HCT116 (cell line): ENCODE measurements around the gene RUNX1. TPM values are rescaled to one million over a fixed set of nuclear protein-coding genes. Genes with fewer than 3 reads are reported as not detected.

Experiments used
- ATAC-seq: fragments of 200-7000 bp; cut with Tn5 transposase; 2 replicates; pipeline ENCODE4 v1.9.1; 2020; ENCODE audit warnings: mild to moderate bottlenecking, moderate library complexity
- BruUV-seq: library from RNA; stranded (reverse); fragments of 400-500 nt; replicated peaks from 2 replicates; lab custom pipeline; 2021; lab: Mats Ljungman, UMichigan
- CTCF ChIA-PET: fragments of 300-600 bp; sonication (Branson Sonifier 250); formaldehyde crosslinking; loops from one replicate; lab custom pipeline; 2021; ENCODE audit warnings: antibody characterized with exemption; lab: Charles Lee
- POLR2A ChIA-PET: fragments of 300-600, 350-600 bp; sonication (Branson Sonifier 250); formaldehyde crosslinking; loops from one replicate; lab custom pipeline; 2021; ENCODE audit warnings: antibody characterized with exemption; lab: Charles Lee
- RAD21 ChIA-PET, 2 experiments: fragments of 300-600 bp; sonication (Branson Sonifier 250); formaldehyde crosslinking; loops; one replicate each; lab custom pipeline; 2023; ENCODE audit warnings: low total read pairs in 2 of 2; ENCODE audit not compliant: uncharacterized antibody in 2 of 2, unreplicated experiment in 2 of 2, low non-redundant PET in 1 of 2; lab: Charles Lee
- DNase-seq: peaks from one replicate; pipeline ENCODE4 v3.0.0-alpha.2; 2010; ENCODE audit warnings: low read depth, low spot score
- H2AFZ ChIP-seq: fragments of 200-600 bp; shearing (Covaris generic), sonication (generic); 2 replicates; pipeline ENCODE4 v1.6.1; 2017; ENCODE audit warnings: low read depth, mixed run types, mixed read lengths, antibody characterized with exemption, low read length; ENCODE audit not compliant: poor library complexity, severe bottlenecking
- H3K27ac ChIP-seq: 2 replicates; pipeline ENCODE4 v1.5.1; 2012; ENCODE audit warnings: low read depth, low read length
- H3K27me3 ChIP-seq: fragments of 200-600 bp; sonication (generic); 2 replicates; pipeline ENCODE4 v1.6.1; 2016; ENCODE audit warnings: mixed run types, low read length, mixed read lengths; ENCODE audit not compliant: insufficient read depth
- H3K36me3 ChIP-seq, 2 experiments: fragments of 200-500 bp in 1 of 2; fragments of 200-600 bp in 1 of 2; sonication (Bioruptor generic) in 1 of 2; sonication (generic) in 1 of 2; 2 replicates each; pipeline versions ENCODE4 v1.5.1 to v1.6.1; 2014 to 2016; ENCODE audit warnings: low read length in 2 of 2, inconsistent platforms in 1 of 2, mixed read lengths in 1 of 2, mixed run types in 1 of 2; ENCODE audit not compliant: insufficient read depth in 2 of 2, control insufficient read depth in 1 of 2
- H3K4me1 ChIP-seq, 2 experiments: fragments of 200-600 bp in 1 of 2; sonication (generic) in 1 of 2; 2 replicates each; pipeline versions ENCODE4 v1.5.1 to v1.6.1; 2012 to 2017; ENCODE audit warnings: low read length in 2 of 2, inconsistent platforms in 1 of 2, mild to moderate bottlenecking in 1 of 2, mixed read lengths in 1 of 2, mixed run types in 1 of 2, moderate library complexity in 1 of 2; ENCODE audit not compliant: insufficient read depth in 2 of 2, control insufficient read depth in 1 of 2
- H3K4me2 ChIP-seq: fragments of 200-600 bp; sonication (generic); 2 replicates; pipeline ENCODE4 v1.6.1; 2017; ENCODE audit warnings: mixed run types, low read length, mixed read lengths
- H3K4me3 ChIP-seq, 2 experiments: fragments of 200-600 bp in 1 of 2; sonication (generic) in 1 of 2; replicated peaks in 1 of 2; 2 replicates each; pipeline ENCODE4 v1.5.1; 2011 to 2016; ENCODE audit warnings: low read length in 2 of 2, control low read depth in 1 of 2, low read depth in 1 of 2, mild to moderate bottlenecking in 1 of 2, mixed read lengths in 1 of 2, mixed run types in 1 of 2
- H3K79me2 ChIP-seq: fragments of 200-600 bp; sonication (generic); 2 replicates; pipeline ENCODE4 v1.6.1; 2017; ENCODE audit warnings: mild to moderate bottlenecking, mixed run types, low read length, moderate library complexity, mixed read lengths; ENCODE audit not compliant: insufficient read depth
- H3K9ac ChIP-seq: fragments of 200-600 bp; sonication (generic); 2 replicates; pipeline ENCODE4 v1.6.1; 2016; ENCODE audit warnings: low read length, mixed read lengths
- H3K9me2 ChIP-seq: fragments of 200-600 bp; sonication (generic), shearing (Covaris generic); 2 replicates; pipeline ENCODE4 v1.6.1; 2017; ENCODE audit warnings: mixed run types, mild to moderate bottlenecking, moderate library complexity; ENCODE audit not compliant: insufficient read depth
- H3K9me3 ChIP-seq, 2 experiments: fragments of 200-500 bp in 1 of 2; fragments of 200-600 bp in 1 of 2; sonication (Bioruptor generic) in 1 of 2; sonication (generic) in 1 of 2; 2 replicates each; pipeline ENCODE4 v1.6.1; 2014 to 2017; ENCODE audit warnings: low read length in 2 of 2, mixed read lengths in 2 of 2, inconsistent platforms in 1 of 2, low read depth in 1 of 2, mild to moderate bottlenecking in 1 of 2, mixed run types in 1 of 2, moderate library complexity in 1 of 2; ENCODE audit not compliant: control insufficient read depth in 1 of 2, insufficient read depth in 1 of 2
- H4K20me1 ChIP-seq: fragments of 200-600 bp; sonication (generic), shearing (Covaris generic); 2 replicates; pipeline ENCODE4 v1.6.1; 2017; ENCODE audit warnings: mixed run types, mild to moderate bottlenecking, moderate library complexity; ENCODE audit not compliant: insufficient read depth
- CBX3 ChIP-seq: IDR thresholded peaks from 2 replicates; pipeline ENCODE4 v1.6.1; 2012; ENCODE audit warnings: low read depth
- CTCF ChIP-seq, 3 experiments: fragments of 200-600 bp in 1 of 3; sonication (generic) in 1 of 3; IDR thresholded peaks in 2 of 3; conservative IDR thresholded peaks in 1 of 3; 2 replicates each; pipeline ENCODE4 v1.5.1; 2012 to 2017; ENCODE audit warnings: low read depth in 2 of 3, low read length in 2 of 3, antibody characterized with exemption in 1 of 3, borderline replicate concordance in 1 of 3, control low read depth in 1 of 3, mild to moderate bottlenecking in 1 of 3, mixed read lengths in 1 of 3, mixed run types in 1 of 3, moderate library complexity in 1 of 3; ENCODE audit not compliant: insufficient read depth in 1 of 3
- EZH2 ChIP-seq: fragments of 200-600 bp; sonication (generic); IDR thresholded peaks from 2 replicates; pipeline ENCODE4 v1.6.1; 2017; ENCODE audit warnings: antibody characterized with exemption, mixed run types
- EZH2phosphoT487 ChIP-seq: fragments of 200-600 bp; IDR thresholded peaks from 2 replicates; pipeline ENCODE4 v1.6.1; 2018; ENCODE audit warnings: antibody characterized with exemption, borderline replicate concordance
- MAX ChIP-seq: IDR thresholded peaks from 2 replicates; pipeline ENCODE4 v1.6.1; 2012
- POLR2A ChIP-seq: IDR thresholded peaks from 2 replicates; pipeline ENCODE4 v1.7.0; 2011; ENCODE audit warnings: borderline replicate concordance; ENCODE audit not compliant: insufficient read depth, insufficient read length; ENCODE audit errors: extremely low read depth
- RAD21 ChIP-seq: IDR thresholded peaks from 2 replicates; pipeline ENCODE4 v1.6.1; 2012; ENCODE audit warnings: low read depth, mild to moderate bottlenecking
- REST ChIP-seq: IDR thresholded peaks from 2 replicates; pipeline ENCODE4 v1.6.1; 2012; ENCODE audit warnings: low read depth
- SIN3A ChIP-seq: IDR thresholded peaks from 2 replicates; pipeline ENCODE4 v1.6.1; 2012; ENCODE audit warnings: low read depth
- SRF ChIP-seq: IDR thresholded peaks from 2 replicates; pipeline ENCODE4 v1.6.1; 2012; ENCODE audit warnings: low read depth
- TCF7L2 ChIP-seq: IDR thresholded peaks from 2 replicates; pipeline ENCODE4 v1.7.0; 2011; ENCODE audit warnings: borderline replicate concordance, inconsistent platforms; ENCODE audit not compliant: insufficient read depth, insufficient read length; ENCODE audit errors: extremely low read depth
- ZBTB33 ChIP-seq: IDR thresholded peaks from 2 replicates; pipeline ENCODE4 v1.6.1; 2011; ENCODE audit warnings: mild to moderate bottlenecking, low read length, moderate library complexity; ENCODE audit not compliant: insufficient replicate concordance; ENCODE audit errors: extremely low read depth
- ZFX ChIP-seq: fragments of 450-650 bp; IDR thresholded peaks from 2 replicates; pipeline ENCODE4 v1.6.1; 2017
- intact Hi-C: fragments of 100-400 bp; cut with micrococcal nuclease; formaldehyde crosslinking; loops from 2 replicates; pipeline ENCODE4 v1.10.0; 2022
- total RNA-seq: library from RNA; stranded (reverse); gene quantifications from one replicate; pipeline ENCODE4 v1.2.1, GENCODE V29; 2021; ENCODE audit not compliant: unreplicated experiment

The RUNX1 gene
- total RNA-seq, 1 experiment from 2014 or later = 33.5 TPM

- TF ChIP-seq REST = no peak
- TF ChIP-seq TCF7L2 = no peak
- no peak for TF ChIP-seq ZFX
- TF ChIP-seq MAX = no peak
- TF ChIP-seq RAD21 = no peak
- no peak for TF ChIP-seq EZH2
Measured at GRCh38 chr21:34841154-34841553, 207.9 kb downstream of the RUNX1 start (continued).

- ChIA-PET RAD21 (no interaction called here), CTCF (no interaction called here), POLR2A (no interaction called here)
- Histone ChIP-seq H3K79me2 (peaks cover 23% of the 10 kb centered on the region), H3K9me2 (no peaks in the 10 kb centered on the region), H3K36me3 (peaks cover 0 to 12% of the 10 kb centered on the region in 2 experiments; a peak in 1 of 4 replicates), H3K4me3 (no peak overlapping the region), H3K4me2 (no peak overlapping the region), H3K9ac (no peak overlapping the region), H3K9me3 (no peaks in the 10 kb centered on the region), H3K27ac (no peak overlapping the region), H3K27me3 (no peaks in the 10 kb centered on the region), H3K4me1 (peaks cover 52 to 65% of the 10 kb centered on the region in 2 experiments), H2AFZ (no peak overlapping the region), H4K20me1 (no peaks in the 10 kb centered on the region)
- ATAC-seq (no peak), DNase-seq (no peak)
- no TSS peak for BruUV-seq
- intact Hi-C loops = no loop called here
- no peak for TF ChIP-seq CBX3
- TF ChIP-seq SIN3A = no peak
- no peak for TF ChIP-seq MAX
- no peak for TF ChIP-seq ZBTB33
- TF ChIP-seq RAD21 = no peak
- no peak for TF ChIP-seq POLR2A
- TF ChIP-seq SRF = no peak
- no peak for TF ChIP-seq EZH2phosphoT487
- no peak for TF ChIP-seq CTCF (IDR thresholded peaks at IDR 0.05 in 2 of 3, conservative IDR thresholded peaks at IDR 0.05 in 1 of 3; ENCODE audit: borderline replicate concordance in 1 of 3, insufficient read depth in 1 of 3, low read depth in 2 of 3, low read length in 2 of 3)
Measured at GRCh38 chr21:34840693-34841092, 208.4 kb downstream of the RUNX1 start.
